B cell (primary cell): ENCODE measurements around the gene EFCAB8. TPM values are rescaled to one million over a fixed set of nuclear protein-coding genes. Genes with fewer than 3 reads are reported as not detected.

Experiments
- ATAC-seq: fragments of 200-7000 bp; cut with Tn5 transposase; one replicate; pipeline ENCODE4 v1.10.0; 2021; ENCODE audit warnings: low read depth, mild to moderate bottlenecking, moderate number of reproducible peaks, moderate library complexity
- CTCF ChIA-PET: fragments of 350-600 bp; sonication (Branson Sonifier 250); formaldehyde crosslinking; loops from one replicate; lab custom pipeline; 2021; ENCODE audit warnings: antibody characterized with exemption, inconsistent platforms; lab: Charles Lee
- POLR2A ChIA-PET: fragments of 350-600 bp; sonication (Branson Sonifier 250); formaldehyde crosslinking; loops from one replicate; lab custom pipeline; 2021; ENCODE audit warnings: antibody characterized with exemption; lab: Charles Lee
- DNase-seq: peaks from one replicate; pipeline ENCODE4 v3.0.0; 2013
- H2AFZ ChIP-seq: 2 replicates; pipeline ENCODE4 v1.6.1; 2012; ENCODE audit warnings: mild to moderate bottlenecking, low read depth, low read length; ENCODE audit not compliant: insufficient read depth, poor library complexity, severe bottlenecking
- H3K27ac ChIP-seq, 2 donors: 1 replicate in 1 of 2; 2 replicates in 1 of 2; pipeline ENCODE4 v1.5.1; 2012 to 2013; ENCODE audit warnings: low read length in 2 of 2, mild to moderate bottlenecking in 2 of 2, moderate library complexity in 1 of 2
- H3K27me3 ChIP-seq, 4 experiments: fragments of 200-600 bp in 1 of 4; sonication (generic) in 1 of 4; replicated peaks in 1 of 4; 1 replicate in 2 of 4; 2 replicates in 2 of 4; pipeline versions ENCODE4 v1.6.1 to v1.7.0; 2013 to 2016; ENCODE audit warnings: low read length in 3 of 4, mild to moderate bottlenecking in 2 of 4, mixed read lengths in 1 of 4, moderate library complexity in 1 of 4; ENCODE audit not compliant: insufficient read depth in 4 of 4, control insufficient read depth in 3 of 4; ENCODE audit errors: control extremely low read depth in 1 of 4
- H3K36me3 ChIP-seq, 2 experiments: replicated peaks in 1 of 2; 1 replicate in 1 of 2; 2 replicates in 1 of 2; pipeline versions ENCODE4 v1.6.1 to v1.7.1; 2013; ENCODE audit warnings: low read length in 1 of 2; ENCODE audit not compliant: insufficient read depth in 2 of 2, control insufficient read depth in 1 of 2; ENCODE audit errors: control extremely low read depth in 1 of 2, extremely low read depth in 1 of 2
- H3K4me1 ChIP-seq, 2 donors: fragments of 200-600 bp in 1 of 2; sonication (generic) in 1 of 2; 1 replicate in 1 of 2; 2 replicates in 1 of 2; pipeline versions ENCODE4 v1.5.1 to v1.6.1; 2013 to 2017; ENCODE audit warnings: low read length in 2 of 2; ENCODE audit not compliant: control insufficient read depth in 2 of 2, insufficient read depth in 2 of 2
- H3K4me2 ChIP-seq: replicated peaks from 2 replicates; pipeline ENCODE3; 2012; ENCODE audit warnings: mild to moderate bottlenecking, low read depth, low read length; ENCODE audit not compliant: poor library complexity, severe bottlenecking
- H3K4me3 ChIP-seq, 5 experiments: fragments of 200-600 bp in 1 of 5; sonication (generic) in 1 of 5; 1 replicate in 3 of 5; 2 replicates in 2 of 5; pipeline versions ENCODE4 v1.5.1 to v1.7.0; 2011 to 2016; ENCODE audit warnings: low read length in 4 of 5, mild to moderate bottlenecking in 4 of 5, low read depth in 2 of 5, control low read depth in 1 of 5, moderate library complexity in 1 of 5; ENCODE audit not compliant: insufficient read depth in 1 of 5; ENCODE audit errors: control extremely low read depth in 1 of 5, extremely low read depth in 1 of 5
- H3K79me2 ChIP-seq: fragments of 200-600 bp; sonication (generic); one replicate; pipeline ENCODE4 v1.6.0; 2016; ENCODE audit warnings: low read length; ENCODE audit not compliant: control insufficient read depth, insufficient read depth
- H3K9ac ChIP-seq: fragments of 200-600 bp; sonication (generic); 2 replicates; pipeline ENCODE4 v1.6.1; 2017; ENCODE audit warnings: mild to moderate bottlenecking, low read length, moderate library complexity
- H3K9me3 ChIP-seq, 3 donors: one replicate each; pipeline versions ENCODE4 v1.6.1 to v1.7.1; 2013; ENCODE audit warnings: low read length in 2 of 3; ENCODE audit not compliant: control insufficient read depth in 2 of 3, insufficient read depth in 1 of 3; ENCODE audit errors: control extremely low read depth in 1 of 3
- H4K20me1 ChIP-seq: 2 replicates; pipeline ENCODE4 v1.6.0; 2012; ENCODE audit warnings: mild to moderate bottlenecking, low read length; ENCODE audit not compliant: insufficient read depth, control insufficient read depth, poor library complexity, severe bottlenecking
- H3K27ac Mint-ChIP-seq: one replicate; pipeline ENCODE4 v1.8.0; 2021; ENCODE audit warnings: mixed read lengths
- H3K27me3 Mint-ChIP-seq: one replicate; pipeline ENCODE4 v1.8.0; 2021; ENCODE audit warnings: mixed read lengths
- H3K4me1 Mint-ChIP-seq: one replicate; pipeline ENCODE4 v1.8.0; 2021; ENCODE audit warnings: mixed read lengths
- H3K4me3 Mint-ChIP-seq: one replicate; pipeline ENCODE4 v1.8.0; 2021; ENCODE audit warnings: mixed read lengths
- H3K9me3 Mint-ChIP-seq: one replicate; pipeline ENCODE4 v1.8.0; 2022; ENCODE audit warnings: mixed read lengths; ENCODE audit not compliant: insufficient read depth
- CTCF ChIP-seq: fragments of 200-600 bp; IDR thresholded peaks from one replicate; pipeline ENCODE4 v1.8.0; 2022; ENCODE audit warnings: antibody characterized with exemption, mild to moderate bottlenecking
- EZH2 ChIP-seq: IDR thresholded peaks from 2 replicates; pipeline ENCODE4 v1.6.1; 2012; ENCODE audit warnings: borderline replicate concordance, low read depth, mild to moderate bottlenecking, moderate library complexity, low read length; ENCODE audit not compliant: insufficient read depth, poor library complexity, severe bottlenecking
- WGBS: methylation state at CpG from one replicate; pipeline ENCODE4 v1.1.5; 2013; ENCODE audit warnings: missing lambda C conversion rate; ENCODE audit not compliant: insufficient coverage; 5-methylcytosine and 5-hydroxymethylcytosine counted together
- intact Hi-C: fragments of 100-400 bp; cut with micrococcal nuclease; formaldehyde crosslinking; loops from one replicate; pipeline ENCODE4 v1.10.0; 2022
- polyA plus RNA-seq: library from polyadenylated mRNA; depleted of rRNA; stranded (reverse); fragments of >200 nt; gene quantifications from 2 replicates; pipeline ENCODE4 v1.2.3, GENCODE V29; 2012
- total RNA-seq, 2 donors: library from RNA; stranded (reverse); fragments of 120-200 nt in 1 of 2; gene quantifications; 1 replicate in 1 of 2; 2 replicates in 1 of 2; pipeline versions ENCODE4 v1.2.3 to v1.2.4, GENCODE V29; 2013 to 2022

EFCAB8 gene
- total and polyA plus RNA-seq, 2 donors (not counting 1 experiment from before 2014, with no cell fraction given) = 0.72 to 2.3 TPM

GRCh38 chr20:32889281-32889680, 30.6 kb downstream of the EFCAB8 start:
- Mint-ChIP-seq H3K27ac (no peak overlapping the region), H3K4me1 (no peaks in the 10 kb centered on the region), H3K4me3 (no peak overlapping the region), H3K9me3 (no peaks in the 10 kb centered on the region), H3K27me3 (no peaks in the 10 kb centered on the region)
- Histone ChIP-seq H3K9me3 (no peaks in the 10 kb centered on the region), H3K36me3 (no peaks in the 10 kb centered on the region), H3K4me3 (no peak overlapping the region), H3K27me3 (no peaks in the 10 kb centered on the region), H3K4me1 (no peaks in the 10 kb centered on the region), H3K4me2 (no peak overlapping the region), H3K79me2 (no peaks in the 10 kb centered on the region), H3K9ac (no peak overlapping the region), H3K27ac (no peak overlapping the region), H4K20me1 (no peaks in the 10 kb centered on the region), H2AFZ (no peak overlapping the region)
- ChIA-PET POLR2A (no interaction called here), CTCF (no interaction called here)
- 91% methylated on average over 3 of the region's 5 CpGs for WGBS
- ATAC-seq = no peak
- intact Hi-C loops = no loop called here
- TF ChIP-seq CTCF = no peak
- no peak for TF ChIP-seq EZH2
- DNase-seq = no peak

GRCh38 chr20:32891491-32891890, 32.8 kb downstream of the EFCAB8 start:
- ChIA-PET CTCF (interaction anchor here (1.2 kb wide), 1 partner anchor 10 kb away, joined by 4 read pairs; no protein-coding TSS in a partner anchor), POLR2A (no interaction called here)
- Mint-ChIP-seq H3K27me3 (no peaks in the 10 kb centered on the region), H3K27ac (no peak overlapping the region), H3K9me3 (no peaks in the 10 kb centered on the region), H3K4me3 (no peak overlapping the region), H3K4me1 (no peaks in the 10 kb centered on the region)
- H3K4me1 ChIP-seq = no peaks in the 10 kb centered on the region
- H3K27ac ChIP-seq = no peak overlapping the region
- H3K36me3 ChIP-seq = no peaks in the 10 kb centered on the region
- H2AFZ ChIP-seq = no peak overlapping the region
- no peak overlapping the region for H3K4me3 ChIP-seq
- H3K27me3 ChIP-seq = no peaks in the 10 kb centered on the region
- DNase-seq (no peak), ATAC-seq (no peak)
- no peaks in the 10 kb centered on the region for H3K9me3 ChIP-seq
- no peak overlapping the region for H3K4me2 ChIP-seq
- TF ChIP-seq CTCF (no peak), EZH2 (no peak)
- H3K9ac ChIP-seq = no peak overlapping the region
- no peaks in the 10 kb centered on the region for H4K20me1 ChIP-seq
- intact Hi-C loops = no loop called here
- 97% methylated on average over 8 of the region's 8 CpGs for WGBS
- H3K79me2 ChIP-seq = no peaks in the 10 kb centered on the region
